Neural progenitor cell (in vitro differentiated cells): ENCODE data around the gene TREX2.

ENCODE experiments used
- EZH2 ChIP-seq: fragments of 200-600 bp; sonication (generic); IDR thresholded peaks from 2 replicates; pipeline ENCODE4 v1.6.1; 2017; ENCODE audit warnings: antibody characterized with exemption, mild to moderate bottlenecking, moderate library complexity
- TF ChIP-seq, protein P1 (sequence below): fragments of 200-600 bp; sonication (generic); IDR thresholded peaks from 2 replicates; pipeline ENCODE4 v1.5.1; 2017; ENCODE audit warnings: antibody characterized with exemption, mild to moderate bottlenecking

DNA sequence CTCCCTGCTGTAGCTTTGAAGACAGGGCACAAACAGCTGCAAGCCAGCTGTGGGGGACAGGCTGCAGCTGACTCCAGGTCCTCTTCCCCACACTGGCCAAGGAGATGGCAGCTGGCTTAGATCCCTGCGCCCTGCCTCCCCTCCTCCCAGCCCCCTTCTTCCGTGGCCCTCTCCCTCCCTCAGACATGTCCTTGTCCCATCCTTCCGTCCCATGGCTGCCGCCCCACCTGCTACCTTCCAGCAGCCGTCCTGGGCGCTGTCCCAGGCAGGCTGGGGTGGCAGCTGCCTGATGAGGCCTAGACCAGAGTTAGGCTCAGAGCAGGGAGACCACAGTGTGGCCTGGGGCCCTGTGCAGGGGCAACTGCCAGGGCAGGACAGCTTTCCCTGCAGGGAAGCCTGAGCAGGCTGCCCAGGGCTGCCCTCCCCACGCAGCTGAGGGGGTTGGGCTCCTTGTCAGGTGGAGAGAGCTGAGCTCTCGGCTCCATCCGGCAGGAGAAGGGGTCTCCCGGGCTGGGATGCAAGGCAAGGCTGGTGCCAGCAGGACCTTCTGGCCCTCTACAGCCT lies 45.6 kb upstream of the TREX2 start:
- TF ChIP-seq, protein P1, sequence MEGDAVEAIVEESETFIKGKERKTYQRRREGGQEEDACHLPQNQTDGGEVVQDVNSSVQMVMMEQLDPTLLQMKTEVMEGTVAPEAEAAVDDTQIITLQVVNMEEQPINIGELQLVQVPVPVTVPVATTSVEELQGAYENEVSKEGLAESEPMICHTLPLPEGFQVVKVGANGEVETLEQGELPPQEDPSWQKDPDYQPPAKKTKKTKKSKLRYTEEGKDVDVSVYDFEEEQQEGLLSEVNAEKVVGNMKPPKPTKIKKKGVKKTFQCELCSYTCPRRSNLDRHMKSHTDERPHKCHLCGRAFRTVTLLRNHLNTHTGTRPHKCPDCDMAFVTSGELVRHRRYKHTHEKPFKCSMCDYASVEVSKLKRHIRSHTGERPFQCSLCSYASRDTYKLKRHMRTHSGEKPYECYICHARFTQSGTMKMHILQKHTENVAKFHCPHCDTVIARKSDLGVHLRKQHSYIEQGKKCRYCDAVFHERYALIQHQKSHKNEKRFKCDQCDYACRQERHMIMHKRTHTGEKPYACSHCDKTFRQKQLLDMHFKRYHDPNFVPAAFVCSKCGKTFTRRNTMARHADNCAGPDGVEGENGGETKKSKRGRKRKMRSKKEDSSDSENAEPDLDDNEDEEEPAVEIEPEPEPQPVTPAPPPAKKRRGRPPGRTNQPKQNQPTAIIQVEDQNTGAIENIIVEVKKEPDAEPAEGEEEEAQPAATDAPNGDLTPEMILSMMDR: no peak
- no peak for TF ChIP-seq EZH2
